Raji (cell line): Measurements from ENCODE around the gene PLXNB2.
A peak's percentile ranks its signal among the peaks of the same experiment; 100 is the strongest.

ENCODE experiments used
- POLR2A ChIP-seq: IDR thresholded peaks from 2 replicates; pipeline ENCODE4 v1.6.1; 2011; ENCODE audit warnings: low read depth, low read length, control low read depth; ENCODE audit not compliant: insufficient read depth

Gene PLXNB2

GRCh38 chr22:50251477-50252081 is 55.9 kb downstream of the PLXNB2 start:
- no peak for TF ChIP-seq POLR2A

- peak; percentile 76 for TF ChIP-seq POLR2A
Observed at GRCh38 chr22:50250555-50251476, 56.6 kb downstream of the PLXNB2 start, which contains the start of gene HDAC10. Gene HDAC10 (minus strand): TSS chr22:50251265. CDS start chr22:50251032, 233 bp downstream.

GRCh38 chr22:50250249-50250554 is 57.2 kb downstream of the PLXNB2 start:
- TF ChIP-seq POLR2A, result no peak

- TF ChIP-seq POLR2A, result no peak
Observed at GRCh38 chr22:50249341-50250248, 57.9 kb downstream of the PLXNB2 start.

- TF ChIP-seq POLR2A, result no peak
Observed at GRCh38 chr22:50248196-50249081, 59.0 kb downstream of the PLXNB2 start.

- TF ChIP-seq POLR2A, result 0 out of 2 replicates have a peak, but pooled peaks have one; percentile 15
Observed at GRCh38 chr22:50247748-50248147, 59.7 kb downstream of the PLXNB2 start.

- 0 out of 2 replicates have a peak, but pooled peaks have one; percentile 21 for TF ChIP-seq POLR2A
Observed at GRCh38 chr22:50246242-50247175, 60.9 kb downstream of the PLXNB2 start.

GRCh38 chr22:50245214-50246072 is 62.0 kb downstream of the PLXNB2 start:
- no peak for TF ChIP-seq POLR2A

- peak; percentile 89 for TF ChIP-seq POLR2A
Observed at GRCh38 chr22:50244420-50245213, 62.8 kb downstream of the PLXNB2 start, which contains the start of gene TUBGCP6. Gene TUBGCP6 (minus strand): TSS chr22:50245023. CDS start chr22:50244459, 564 bp downstream.

- TF ChIP-seq POLR2A, result no peak
Observed at GRCh38 chr22:50243685-50244419, 63.6 kb downstream of the PLXNB2 start.
